HG02610 (cell line): ENCODE measurements around the gene FHOD3.
"Not testable (repeated sequence)": the region's sequence is repeated elsewhere in the genome, so short reads cannot be mapped to it uniquely, and the experiment has no call there.

Source experiments
- ATAC-seq: cut with Tn5 transposase; IDR thresholded peaks from one replicate; pipeline ENCODE4 v1.9.1; 2021; ENCODE audit warnings: mild to moderate bottlenecking, moderate library complexity; ENCODE audit not compliant: unreplicated experiment

The FHOD3 gene

GRCh38 chr18:36761186-36761698, 463.7 kb downstream of the FHOD3 start:
- no peak for ATAC-seq

- ATAC-seq, result no peak
Measured at GRCh38 chr18:36762074-36762473, 464.6 kb downstream of the FHOD3 start.

GRCh38 chr18:36762965-36763364, 465.5 kb downstream of the FHOD3 start:
- not testable (repeated sequence) for ATAC-seq

GRCh38 chr18:36766836-36767235, 469.3 kb downstream of the FHOD3 start:
- ATAC-seq, result no peak

DNA sequence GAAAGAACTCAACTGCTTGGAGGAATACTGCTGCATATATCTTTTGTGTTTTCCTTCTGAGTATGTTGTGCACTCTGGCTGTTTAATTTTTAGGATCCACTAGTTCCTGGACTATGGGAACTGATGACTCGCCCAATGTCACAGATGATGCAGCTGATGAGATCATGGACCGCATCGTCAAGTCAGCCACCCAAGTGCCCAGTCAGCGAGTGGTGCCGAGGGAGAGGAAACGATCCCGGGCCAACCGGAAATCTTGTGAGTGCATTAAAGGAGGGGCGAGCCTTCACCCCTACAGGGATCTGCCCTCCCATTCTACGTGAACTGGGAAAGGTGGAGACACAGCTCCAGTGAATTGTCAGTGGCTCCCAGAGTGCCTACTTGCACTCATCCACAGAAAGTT, 471.7 kb downstream of the FHOD3 start:
- no peak for ATAC-seq

GRCh38 chr18:36769611-36770314, 472.2 kb downstream of the FHOD3 start:
- ATAC-seq, result no peak

DNA sequence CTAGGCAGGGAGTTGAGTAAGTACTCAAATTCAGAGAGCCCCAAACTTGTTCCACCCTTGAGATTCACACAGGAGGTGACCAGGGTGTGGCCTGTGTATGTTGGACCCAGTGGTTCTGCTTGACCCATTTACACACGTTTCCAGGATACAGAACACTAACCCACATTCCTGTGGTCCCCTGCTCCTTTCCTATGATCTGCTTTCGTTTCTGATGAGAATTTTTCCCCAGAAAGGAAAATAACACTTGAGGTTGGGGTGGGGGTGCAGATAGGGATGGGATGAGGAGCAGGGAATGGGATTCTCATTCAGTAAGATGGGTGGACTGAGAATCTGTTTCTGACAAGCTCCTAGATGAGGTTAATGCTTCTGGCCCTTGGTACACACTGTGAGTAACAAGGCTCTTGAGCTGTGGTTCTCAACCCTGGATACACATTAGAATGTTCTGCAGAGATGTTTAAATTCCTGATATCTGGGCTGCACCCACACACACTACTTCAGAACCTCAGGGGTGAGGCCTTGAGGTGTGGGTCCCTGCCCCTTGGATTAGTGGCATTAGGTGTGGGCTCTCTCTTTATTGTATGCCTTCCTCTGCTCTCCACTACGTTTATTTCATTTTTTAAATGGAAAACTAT, 472.9 kb downstream of the FHOD3 start:
- no peak for ATAC-seq

- ATAC-seq, result no peak
Measured at GRCh38 chr18:36771245-36771644, 473.7 kb downstream of the FHOD3 start.

- ATAC-seq, result no peak
Measured at GRCh38 chr18:36772241-36772723, 474.8 kb downstream of the FHOD3 start.

- ATAC-seq, result no peak
Measured at GRCh38 chr18:36775396-36775795, 477.9 kb downstream of the FHOD3 start.

GRCh38 chr18:36776650-36777049, 479.1 kb downstream of the FHOD3 start:
- no peak for ATAC-seq

DNA sequence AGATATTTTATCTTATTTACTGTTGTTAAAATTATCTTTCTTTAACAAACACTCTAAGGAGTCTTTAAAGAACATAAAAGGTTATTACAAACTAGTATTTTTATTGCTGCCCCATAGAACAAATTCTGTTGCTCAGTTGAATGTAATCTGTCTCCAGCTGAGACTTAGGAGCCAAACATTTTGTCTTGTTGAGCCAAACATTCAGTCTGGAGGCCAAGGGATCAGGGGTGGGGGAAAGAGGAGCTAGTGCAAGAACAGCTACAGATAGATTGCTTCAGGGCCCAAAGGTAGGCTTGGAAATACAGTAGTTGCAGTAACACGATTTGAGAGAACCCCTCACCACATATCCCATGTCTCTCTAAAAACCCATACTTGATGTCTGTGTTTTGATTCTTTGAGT, 480.1 kb downstream of the FHOD3 start:
- ATAC-seq, result no peak

GRCh38 chr18:36780748-36781147, 483.2 kb downstream of the FHOD3 start:
- ATAC-seq, result no peak

GRCh38 chr18:36782710-36783109, 485.2 kb downstream of the FHOD3 start:
- no peak for ATAC-seq

GRCh38 chr18:36783792-36784191, 486.3 kb downstream of the FHOD3 start:
- no peak for ATAC-seq

DNA sequence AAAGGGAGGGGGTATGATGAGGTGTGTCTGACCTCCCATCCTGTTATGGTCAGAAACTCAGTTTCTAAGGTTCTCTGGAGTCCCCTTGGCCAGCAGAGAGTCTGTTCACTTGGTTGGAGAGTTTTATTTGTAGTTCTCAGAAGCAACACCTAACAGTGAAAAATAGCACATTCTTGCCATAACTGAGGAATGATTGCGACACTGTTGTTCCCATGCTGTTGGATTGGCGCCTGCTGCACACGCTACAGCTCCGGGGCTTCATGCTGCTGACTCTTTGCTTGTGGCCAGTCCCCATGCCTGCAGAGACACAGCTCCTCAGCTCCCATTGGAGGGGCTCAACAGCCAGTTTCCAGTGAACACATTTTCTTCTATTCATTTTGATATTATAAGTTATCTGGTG, 489.2 kb downstream of the FHOD3 start:
- ATAC-seq, result no peak

- no peak for ATAC-seq
Measured at GRCh38 chr18:36792634-36793283, 495.2 kb downstream of the FHOD3 start.

- ATAC-seq, result no peak
Measured at GRCh38 chr18:36798738-36799473, 501.4 kb downstream of the FHOD3 start.

- no peak for ATAC-seq
Measured at GRCh38 chr18:36805105-36805504, 507.6 kb downstream of the FHOD3 start.

DNA sequence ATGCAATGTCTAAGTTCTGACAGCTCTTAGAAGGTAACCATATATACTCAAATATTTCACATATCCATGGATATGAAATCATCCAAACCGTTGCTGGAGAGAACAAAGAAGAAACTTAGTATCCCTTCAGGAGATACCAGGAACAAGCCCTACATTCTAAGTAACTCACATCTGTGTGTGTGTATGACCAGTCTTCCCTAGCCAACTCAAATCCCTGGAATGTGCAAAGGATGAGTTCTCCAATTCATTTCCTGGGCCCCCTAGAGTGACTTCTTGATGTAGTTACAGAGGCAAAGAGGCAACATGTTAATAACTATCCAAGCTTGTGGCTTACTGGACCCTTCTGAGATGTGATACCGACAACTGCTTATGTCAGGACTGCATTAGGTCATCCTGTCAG, 511.2 kb downstream of the FHOD3 start:
- no peak for ATAC-seq
